Glutamatergic neuron (in vitro differentiated cells): Measurements from ENCODE around the gene POU6F1. TPM values are rescaled to one million over a fixed set of nuclear protein-coding genes. Genes with fewer than 3 reads are reported as not detected.

ENCODE experiments used
- DNase-seq: peaks from one replicate; pipeline ENCODE4 v3.0.0; 2022
- H3K27ac Mint-ChIP-seq: one replicate; pipeline ENCODE4 v1.8.0; 2020; ENCODE audit warnings: mild to moderate bottlenecking, mixed read lengths, inconsistent platforms; ENCODE audit not compliant: unreplicated experiment
- H3K27me3 Mint-ChIP-seq: one replicate; pipeline ENCODE4 v1.8.0; 2020; ENCODE audit warnings: mild to moderate bottlenecking, moderate library complexity, mixed read lengths, inconsistent platforms; ENCODE audit not compliant: unreplicated experiment
- H3K36me3 Mint-ChIP-seq: one replicate; pipeline ENCODE4 v1.8.0; 2020; ENCODE audit warnings: mild to moderate bottlenecking, mixed read lengths, inconsistent platforms; ENCODE audit not compliant: unreplicated experiment
- H3K4me1 Mint-ChIP-seq: one replicate; pipeline ENCODE4 v1.8.0; 2020; ENCODE audit warnings: mild to moderate bottlenecking, low read depth, mixed read lengths, inconsistent platforms; ENCODE audit not compliant: unreplicated experiment
- H3K4me3 Mint-ChIP-seq: one replicate; pipeline ENCODE4 v1.8.0; 2020; ENCODE audit warnings: mild to moderate bottlenecking, mixed read lengths, inconsistent platforms; ENCODE audit not compliant: unreplicated experiment
- H3K9me3 Mint-ChIP-seq: one replicate; pipeline ENCODE4 v1.8.0; 2020; ENCODE audit warnings: mild to moderate bottlenecking, moderate library complexity, mixed read lengths, inconsistent platforms; ENCODE audit not compliant: unreplicated experiment
- CTCF ChIP-seq: fragments of 200-600 bp; sonication (generic); IDR thresholded peaks from one replicate; pipeline ENCODE4 v1.5.0; 2021; ENCODE audit not compliant: partially characterized antibody, unreplicated experiment
- total RNA-seq: library from RNA; stranded (reverse); fragmentation: NEBNext Ultra II Directional; extraction: Animal tissue kit (Norgen Biotek cat#: 25700); gene quantifications from one replicate; pipeline ENCODE4 v1.2.1, GENCODE V29; 2021; ENCODE audit not compliant: unreplicated experiment

POU6F1 gene
- total RNA-seq, 1 donor from 2014 or later = 6.0 TPM

- Mint-ChIP-seq H3K27ac (no peak overlapping the region), H3K4me3 (no peak overlapping the region), H3K4me1 (peaks cover 30% of the 10 kb centered on the region), H3K27me3 (peaks cover 2% of the 10 kb centered on the region), H3K9me3 (no peaks in the 10 kb centered on the region), H3K36me3 (no peaks in the 10 kb centered on the region)
- no peak for TF ChIP-seq CTCF
- no peak for DNase-seq
Observed at GRCh38 chr12:51188359-51189051, 29.4 kb downstream of the POU6F1 start.

- Mint-ChIP-seq H3K27ac (no peak overlapping the region), H3K4me3 (no peak overlapping the region), H3K9me3 (no peaks in the 10 kb centered on the region), H3K4me1 (peaks cover 26% of the 10 kb centered on the region), H3K27me3 (peaks cover 2% of the 10 kb centered on the region), H3K36me3 (no peaks in the 10 kb centered on the region)
- DNase-seq = no peak
- TF ChIP-seq CTCF = no peak
Observed at GRCh38 chr12:51187370-51187987, 30.4 kb downstream of the POU6F1 start.

GRCh38 chr12:51186465-51187085 is 31.3 kb downstream of the POU6F1 start:
- H3K4me3 Mint-ChIP-seq = no peak overlapping the region

GRCh38 chr12:51185171-51185717 is 32.6 kb downstream of the POU6F1 start:
- no peak overlapping the region for H3K27ac Mint-ChIP-seq
- no peak for TF ChIP-seq CTCF
- DNase-seq = no peak
- H3K36me3 Mint-ChIP-seq = no peaks in the 10 kb centered on the region
- H3K4me1 Mint-ChIP-seq = peaks cover 26% of the 10 kb centered on the region
- no peak overlapping the region for H3K4me3 Mint-ChIP-seq
- H3K27me3 Mint-ChIP-seq = peaks cover 2% of the 10 kb centered on the region
- no peaks in the 10 kb centered on the region for H3K9me3 Mint-ChIP-seq

More at GRCh38 chr12:51186465-51187085, 31.3 kb downstream of the POU6F1 start:
- Mint-ChIP-seq H3K27me3 (peaks cover 2% of the 10 kb centered on the region), H3K4me1 (peaks cover 26% of the 10 kb centered on the region), H3K27ac (peak overlapping the region; percentile 38), H3K36me3 (no peaks in the 10 kb centered on the region), H3K9me3 (no peaks in the 10 kb centered on the region)
- no peak for TF ChIP-seq CTCF
- no peak for DNase-seq

- H3K9me3 Mint-ChIP-seq = no peaks in the 10 kb centered on the region
- H3K36me3 Mint-ChIP-seq = no peaks in the 10 kb centered on the region
- TF ChIP-seq CTCF = no peak
- no peak overlapping the region for H3K27ac Mint-ChIP-seq
- H3K27me3 Mint-ChIP-seq = peaks cover 2% of the 10 kb centered on the region
- no peak for DNase-seq
- no peak overlapping the region for H3K4me3 Mint-ChIP-seq
- H3K4me1 Mint-ChIP-seq = peaks cover 25% of the 10 kb centered on the region
Observed at GRCh38 chr12:51183816-51184215, 34.0 kb downstream of the POU6F1 start.
